ENCODE data around the gene HSF5.

HSF5 gene

GRCh38 chr17:58531122-58531521, 42.9 kb upstream of the HSF5 start:
- TF ChIP-seq PPARA (CRISPR knock-in tag; IDR thresholded peaks at IDR 0.05; ENCODE audit: borderline replicate concordance): no peak
- no peak for TF ChIP-seq CSRNP3 (CRISPR knock-in tag; IDR thresholded peaks at IDR 0.05)
- no peak for TF ChIP-seq SNAI2 (CRISPR knock-in tag; IDR thresholded peaks at IDR 0.05)
- no peak for TF ChIP-seq ISL1 (CRISPR knock-in tag; IDR thresholded peaks at IDR 0.05)
- TF ChIP-seq ZNF8 (CRISPR knock-in tag; IDR thresholded peaks at IDR 0.05): no peak
- TF ChIP-seq CSDC2 (CRISPR knock-in tag; IDR thresholded peaks at IDR 0.05): no peak
- TF ChIP-seq ZFP3 (CRISPR knock-in tag; IDR thresholded peaks at IDR 0.05): no peak
- no peak for TF ChIP-seq TOX (CRISPR knock-in tag; IDR thresholded peaks at IDR 0.05; ENCODE audit: borderline replicate concordance)
- TF ChIP-seq ZNF70 (CRISPR knock-in tag; IDR thresholded peaks at IDR 0.05): no peak
- TF ChIP-seq TSHZ2 (CRISPR knock-in tag; IDR thresholded peaks at IDR 0.05): no peak
- no peak for TF ChIP-seq TCF4 (CRISPR knock-in tag; IDR thresholded peaks at IDR 0.05; ENCODE audit: borderline replicate concordance)
- no peak for TF ChIP-seq CREB5 (CRISPR knock-in tag; IDR thresholded peaks at IDR 0.05; ENCODE audit: low read depth)
- no peak for TF ChIP-seq GLIS3 (CRISPR knock-in tag; IDR thresholded peaks at IDR 0.05)
- TF ChIP-seq POU6F1 (CRISPR knock-in tag; IDR thresholded peaks at IDR 0.05; ENCODE audit: borderline replicate concordance, low read depth): no peak
- no peak for TF ChIP-seq RARB (CRISPR knock-in tag; IDR thresholded peaks at IDR 0.05)
- no peak for TF ChIP-seq BACH2 (CRISPR knock-in tag; IDR thresholded peaks at IDR 0.05; ENCODE audit: borderline replicate concordance)
- TF ChIP-seq ZFP30 (CRISPR knock-in tag; IDR thresholded peaks at IDR 0.05): no peak
- no peak; the same call in 2 of the 3 replicates for ATAC-seq

- no peak for ATAC-seq
- no peak for TF ChIP-seq PPARA (CRISPR knock-in tag; IDR thresholded peaks at IDR 0.05; ENCODE audit: borderline replicate concordance)
- TF ChIP-seq CSDC2 (CRISPR knock-in tag; IDR thresholded peaks at IDR 0.05): no peak
- TF ChIP-seq ISL1 (CRISPR knock-in tag; IDR thresholded peaks at IDR 0.05): no peak
- no peak for TF ChIP-seq ESRRG (CRISPR knock-in tag; IDR thresholded peaks at IDR 0.05)
- TF ChIP-seq OSR1 (CRISPR knock-in tag; IDR thresholded peaks at IDR 0.05): no peak
- no peak for TF ChIP-seq GLIS3 (CRISPR knock-in tag; IDR thresholded peaks at IDR 0.05)
- no peak for TF ChIP-seq ZFP3 (CRISPR knock-in tag; IDR thresholded peaks at IDR 0.05)
These were observed 42.4 kb upstream of the HSF5 start for GRCh38 chr17:58530655-58531054.

GRCh38 chr17:58529275-58529674, 41.1 kb upstream of the HSF5 start:
- ATAC-seq: no peak
- TF ChIP-seq CSRNP3 (CRISPR knock-in tag; IDR thresholded peaks at IDR 0.05) (no peak), RARB (CRISPR knock-in tag; IDR thresholded peaks at IDR 0.05) (no peak), TOX (CRISPR knock-in tag; IDR thresholded peaks at IDR 0.05; ENCODE audit: borderline replicate concordance) (no peak), CSDC2 (CRISPR knock-in tag; IDR thresholded peaks at IDR 0.05) (no peak), ZFP30 (CRISPR knock-in tag; IDR thresholded peaks at IDR 0.05) (no peak), TCF4 (CRISPR knock-in tag; IDR thresholded peaks at IDR 0.05; ENCODE audit: borderline replicate concordance) (no peak), BACH2 (CRISPR knock-in tag; IDR thresholded peaks at IDR 0.05; ENCODE audit: borderline replicate concordance) (no peak), ESRRG (CRISPR knock-in tag; IDR thresholded peaks at IDR 0.05) (no peak), GLIS3 (CRISPR knock-in tag; IDR thresholded peaks at IDR 0.05) (no peak), ZNF70 (CRISPR knock-in tag; IDR thresholded peaks at IDR 0.05) (no peak), ZNF565 (CRISPR knock-in tag; conservative IDR thresholded peaks at IDR 0.05; ENCODE audit: low read depth) (no peak), ZFP3 (CRISPR knock-in tag; IDR thresholded peaks at IDR 0.05) (no peak), SNAI2 (CRISPR knock-in tag; IDR thresholded peaks at IDR 0.05) (no peak), PATZ1 (CRISPR knock-in tag; IDR thresholded peaks at IDR 0.05; ENCODE audit: borderline replicate concordance) (no peak), OSR1 (CRISPR knock-in tag; IDR thresholded peaks at IDR 0.05) (no peak), ZC3H10 (CRISPR knock-in tag; IDR thresholded peaks at IDR 0.05) (no peak), POU6F1 (CRISPR knock-in tag; IDR thresholded peaks at IDR 0.05; ENCODE audit: borderline replicate concordance, low read depth) (no peak)
